ENCODE measurements around the gene DLL1.
"Not testable (repeated sequence)": the region's sequence is repeated elsewhere in the genome, so short reads cannot be mapped to it uniquely, and the experiment has no call there.

The DLL1 gene

GRCh38 chr6:170268216-170269129 is 22.4 kb downstream of the DLL1 start:
- DNase-seq (ENCODE audit: low spot score) = no peak

- no peak for DNase-seq (ENCODE audit: low spot score)
Measured at GRCh38 chr6:170267688-170268087, 23.2 kb downstream of the DLL1 start.

GRCh38 chr6:170266061-170266825 is 24.6 kb downstream of the DLL1 start:
- no peak for DNase-seq (ENCODE audit: low spot score)

GRCh38 chr6:170265655-170266054 is 25.2 kb downstream of the DLL1 start:
- DNase-seq (ENCODE audit: low spot score) = no peak

GRCh38 chr6:170264644-170265043 is 26.2 kb downstream of the DLL1 start:
- not testable (repeated sequence) for DNase-seq (ENCODE audit: low spot score)

GRCh38 chr6:170264086-170264485 is 26.8 kb downstream of the DLL1 start:
- no peak for DNase-seq (ENCODE audit: low spot score)

GRCh38 chr6:170263410-170263809 is 27.5 kb downstream of the DLL1 start:
- DNase-seq (ENCODE audit: low spot score) = no peak

GRCh38 chr6:170262489-170263088 is 28.3 kb downstream of the DLL1 start:
- DNase-seq (ENCODE audit: low spot score) = no peak

- no peak for DNase-seq (ENCODE audit: low spot score)
Measured at GRCh38 chr6:170261643-170262488, 29.0 kb downstream of the DLL1 start.

GRCh38 chr6:170260686-170261085 is 30.2 kb downstream of the DLL1 start:
- DNase-seq (ENCODE audit: low spot score) = no peak

- DNase-seq (ENCODE audit: low spot score) = no peak
Measured at GRCh38 chr6:170259278-170259677, 31.6 kb downstream of the DLL1 start.

GRCh38 chr6:170258407-170258806 is 32.5 kb downstream of the DLL1 start:
- no peak for DNase-seq (ENCODE audit: low spot score)

GRCh38 chr6:170257376-170257775 is 33.5 kb downstream of the DLL1 start:
- DNase-seq (ENCODE audit: low spot score) = no peak

- DNase-seq (ENCODE audit: low spot score) = no peak
Measured at GRCh38 chr6:170256641-170257040, 34.2 kb downstream of the DLL1 start.

GRCh38 chr6:170255426-170256125 is 35.3 kb downstream of the DLL1 start:
- DNase-seq (ENCODE audit: low spot score) = no peak

GRCh38 chr6:170254315-170255213 is 36.3 kb downstream of the DLL1 start:
- no peak for DNase-seq (ENCODE audit: low spot score)

- no peak for DNase-seq (ENCODE audit: low spot score)
Measured at GRCh38 chr6:170253910-170254269, 37.0 kb downstream of the DLL1 start.

- DNase-seq (ENCODE audit: low spot score) = no peak
Measured at GRCh38 chr6:170253226-170253909, 37.5 kb downstream of the DLL1 start.

- DNase-seq (ENCODE audit: low spot score) = no peak
Measured at GRCh38 chr6:170251776-170252571, 38.9 kb downstream of the DLL1 start.

Measured in ecto neural progenitor cell (in vitro differentiated cells).